Measurements from ENCODE around the gene LRCOL1.

Gene LRCOL1

GRCh38 chr12:132635076-132635955 lies 24.9 kb upstream of the LRCOL1 start:
- DNase-seq = no peak

DNA sequence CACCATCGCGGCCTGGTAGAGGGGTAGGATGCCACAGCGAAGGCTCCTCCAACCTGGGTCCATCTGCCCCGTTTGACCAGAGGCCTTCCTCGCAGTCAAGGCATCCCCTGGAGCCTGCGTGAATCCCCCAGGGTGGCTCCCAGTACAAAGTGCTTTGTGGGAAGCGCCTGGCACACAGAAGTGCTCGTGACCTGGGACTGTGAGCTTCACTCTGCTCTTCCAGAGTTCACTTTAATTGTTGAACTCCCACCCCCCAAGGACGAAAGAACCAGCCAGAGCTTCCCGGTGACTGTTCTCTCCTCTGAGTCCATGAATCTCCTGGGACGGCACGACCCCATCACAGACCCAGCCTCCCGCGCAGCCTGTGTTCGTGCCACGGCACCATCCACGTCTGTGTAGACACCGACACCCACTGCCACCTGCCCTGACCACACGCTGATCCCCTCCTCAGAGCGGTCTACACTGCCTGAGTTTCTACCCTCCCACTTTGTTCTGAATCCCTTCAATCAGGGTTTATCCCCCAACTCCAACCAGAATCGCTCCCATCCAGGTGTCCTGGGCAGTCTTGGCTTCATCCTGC lies 24.1 kb upstream of the LRCOL1 start:
- DNase-seq = no peak

DNA sequence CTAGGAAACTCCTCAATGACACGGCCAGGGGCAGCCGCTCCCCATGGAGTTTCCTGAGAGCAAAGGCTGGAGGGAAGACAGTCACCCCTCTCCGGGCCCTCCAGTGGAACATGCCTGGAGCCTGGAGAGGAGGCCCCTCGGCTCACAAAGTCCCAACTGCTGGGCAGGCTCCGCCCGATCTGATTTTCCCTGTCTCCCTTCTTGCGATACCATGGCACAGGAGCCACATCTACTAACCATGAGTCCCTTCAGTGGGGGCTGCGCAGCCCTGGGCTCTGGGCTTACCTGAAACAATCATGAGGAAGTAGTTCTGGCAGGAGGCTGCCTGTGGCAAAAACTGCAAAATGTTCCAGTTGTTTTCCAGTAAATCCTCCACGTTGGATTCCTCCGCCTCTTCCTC lies 23.5 kb upstream of the LRCOL1 start:
- DNase-seq = no peak

- no peak for DNase-seq
These were observed 23.0 kb upstream of the LRCOL1 start for GRCh38 chr12:132633398-132633797.

DNA sequence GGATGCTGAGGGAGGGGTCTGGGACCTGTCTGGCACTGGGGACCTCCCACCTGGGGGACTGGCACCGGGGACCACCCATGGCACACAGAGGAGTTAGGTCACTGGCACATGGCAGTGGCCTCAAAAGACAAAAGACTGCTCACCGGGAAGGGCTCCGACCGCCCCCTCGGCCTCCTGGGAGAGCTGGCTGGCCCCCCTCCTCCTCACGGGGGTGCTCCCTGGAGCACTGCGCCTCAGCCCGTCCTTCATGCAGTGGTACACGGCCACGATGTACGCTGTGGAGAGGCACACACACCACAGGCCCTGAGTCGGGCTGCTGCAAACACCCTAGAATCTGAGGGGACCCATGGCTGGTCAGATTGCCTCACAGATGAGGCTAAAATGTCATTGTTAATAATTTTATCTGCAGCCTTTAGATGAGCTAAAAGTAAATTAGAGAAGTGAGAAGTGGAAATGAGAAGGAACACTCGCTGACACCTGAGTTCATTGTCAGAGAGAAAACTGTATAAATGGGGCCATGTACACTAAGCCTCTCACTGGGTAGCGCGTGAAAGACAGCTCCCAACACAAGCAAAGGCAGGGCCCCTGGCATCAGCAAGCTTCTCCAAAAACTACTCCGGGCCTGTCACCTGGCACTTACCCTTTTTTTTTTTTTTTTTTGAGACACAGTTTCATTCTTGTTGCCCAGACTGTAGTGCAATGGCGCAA lies 22.3 kb upstream of the LRCOL1 start:
- no peak for DNase-seq

- no peak for DNase-seq
These were observed 21.3 kb upstream of the LRCOL1 start for GRCh38 chr12:132631666-132632065.

- DNase-seq = no peak
These were observed 20.3 kb upstream of the LRCOL1 start for GRCh38 chr12:132630672-132631071.

DNA sequence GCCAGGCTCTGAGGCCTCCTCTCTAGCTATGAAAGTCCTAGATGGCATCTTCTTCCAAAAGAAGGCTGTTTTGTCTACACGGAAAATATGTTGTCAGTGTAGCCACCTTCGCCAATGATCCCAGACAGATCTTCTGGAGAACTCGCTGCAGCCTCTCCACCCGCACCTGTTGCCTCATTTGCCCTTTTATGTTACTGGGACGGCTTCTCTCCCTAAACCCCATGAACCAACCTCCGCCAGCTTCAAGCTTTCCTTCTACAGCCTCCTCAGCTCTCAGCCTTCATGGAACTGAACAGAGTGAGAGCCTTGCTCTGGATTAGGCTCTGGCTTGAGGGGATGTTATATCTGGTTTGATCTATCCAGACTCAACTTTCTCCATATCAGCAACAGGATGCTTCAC lies 18.9 kb upstream of the LRCOL1 start:
- DNase-seq = no peak

DNA sequence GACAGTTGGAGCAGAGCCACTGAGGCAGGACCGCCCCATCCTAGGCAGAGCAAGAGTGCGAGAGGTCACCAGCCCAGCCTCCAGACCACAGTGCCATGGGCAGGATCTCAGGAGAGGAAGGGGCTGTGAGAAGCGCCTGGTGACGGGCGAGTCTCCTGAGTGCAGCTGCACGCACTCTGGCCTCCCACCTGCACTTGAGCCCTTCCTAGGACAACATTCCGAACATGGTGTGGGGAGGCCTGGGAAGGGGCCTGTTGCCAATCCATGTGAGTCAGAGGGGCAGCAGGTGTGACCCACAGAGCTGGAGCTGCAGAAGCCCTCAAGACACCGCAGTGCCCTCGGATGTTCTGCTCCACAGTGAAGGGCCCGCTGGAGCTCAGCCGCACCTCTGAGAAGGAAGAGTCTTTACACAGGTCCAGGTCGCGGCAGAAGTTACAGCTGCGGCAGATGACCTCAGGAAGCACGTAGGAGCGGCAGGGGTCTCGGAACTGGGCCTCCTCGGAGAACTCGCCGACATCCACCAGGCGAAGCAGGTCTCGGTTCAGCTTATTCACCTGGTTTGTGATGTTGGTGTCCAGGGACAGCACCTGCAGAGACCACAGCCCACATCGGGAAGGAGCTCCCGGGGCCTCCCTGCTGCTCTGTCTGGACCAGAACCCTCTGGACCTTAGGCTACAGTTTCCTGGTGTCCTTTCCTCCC lies 15.5 kb upstream of the LRCOL1 start:
- DNase-seq = no peak

DNA sequence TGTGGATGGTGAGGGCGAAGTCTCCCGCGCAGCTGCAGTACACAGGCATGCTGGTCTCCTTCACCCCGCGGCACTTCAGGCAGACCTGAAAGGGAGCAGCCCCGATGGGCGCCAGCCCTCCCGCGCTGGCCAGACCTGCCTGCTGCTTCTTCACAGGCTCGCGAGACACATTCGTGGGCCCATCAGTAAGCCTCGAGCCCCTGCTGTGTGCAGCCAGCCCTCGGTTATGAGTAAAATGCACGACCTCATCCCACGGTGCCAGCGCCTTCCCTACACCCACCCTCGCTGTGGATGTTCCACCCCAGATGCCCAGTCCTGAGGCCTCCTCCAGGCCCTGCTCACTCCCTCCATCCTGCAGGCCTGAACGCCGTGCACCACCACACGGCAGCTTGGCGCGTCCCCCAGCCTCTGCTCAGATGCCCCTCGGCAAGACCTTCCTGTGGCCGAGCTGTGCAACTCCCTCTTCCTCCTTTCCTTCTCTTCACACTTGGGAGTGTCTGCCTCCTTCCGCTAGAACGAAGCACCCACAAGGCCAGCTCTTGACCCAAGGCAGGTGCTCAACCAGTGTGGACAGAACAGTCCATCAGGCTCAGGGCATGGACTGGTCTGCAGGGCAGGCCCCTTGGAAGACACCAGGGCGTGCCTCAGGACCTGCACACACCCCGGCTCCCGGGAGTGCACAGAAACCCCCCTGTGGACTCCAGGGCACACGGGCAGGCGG lies 14.7 kb upstream of the LRCOL1 start:
- DNase-seq = no peak

DNA sequence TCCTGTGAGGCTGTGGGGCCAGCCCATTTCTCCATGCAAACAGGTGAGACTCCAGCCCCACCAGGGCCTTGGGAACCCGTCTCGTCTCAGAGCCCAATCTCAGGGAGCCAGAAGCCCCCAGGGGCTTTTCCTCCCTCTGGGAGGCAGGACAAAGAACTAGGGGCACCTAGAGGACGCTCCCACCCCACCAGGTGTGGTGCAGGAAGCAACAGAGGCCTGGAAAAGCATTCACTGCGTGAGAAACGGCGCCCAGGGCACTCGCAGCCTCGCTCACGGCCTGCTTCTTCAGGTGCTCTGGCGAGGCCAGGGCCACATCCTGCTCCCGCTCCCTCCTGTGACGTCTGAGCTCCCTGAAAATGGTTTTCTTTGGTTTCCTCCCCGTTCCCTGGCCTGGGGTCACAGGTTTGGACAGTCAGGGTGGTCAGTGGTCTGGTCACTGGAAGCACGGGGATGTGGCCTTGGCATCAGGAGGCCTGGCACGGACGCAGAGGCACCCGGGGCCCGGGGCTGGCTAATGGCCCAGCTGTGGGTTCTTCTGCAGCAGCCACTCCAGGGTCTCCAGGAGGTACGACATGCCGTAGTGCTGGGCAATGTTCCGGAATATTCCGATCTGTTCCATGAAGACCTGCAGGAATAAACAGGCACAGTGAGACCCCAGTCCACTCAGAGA lies 13.9 kb upstream of the LRCOL1 start:
- DNase-seq = no peak

- no peak for DNase-seq
These were observed 12.9 kb upstream of the LRCOL1 start for GRCh38 chr12:132623072-132623869.

GRCh38 chr12:132622437-132623071 lies 12.2 kb upstream of the LRCOL1 start:
- DNase-seq = no peak

DNA sequence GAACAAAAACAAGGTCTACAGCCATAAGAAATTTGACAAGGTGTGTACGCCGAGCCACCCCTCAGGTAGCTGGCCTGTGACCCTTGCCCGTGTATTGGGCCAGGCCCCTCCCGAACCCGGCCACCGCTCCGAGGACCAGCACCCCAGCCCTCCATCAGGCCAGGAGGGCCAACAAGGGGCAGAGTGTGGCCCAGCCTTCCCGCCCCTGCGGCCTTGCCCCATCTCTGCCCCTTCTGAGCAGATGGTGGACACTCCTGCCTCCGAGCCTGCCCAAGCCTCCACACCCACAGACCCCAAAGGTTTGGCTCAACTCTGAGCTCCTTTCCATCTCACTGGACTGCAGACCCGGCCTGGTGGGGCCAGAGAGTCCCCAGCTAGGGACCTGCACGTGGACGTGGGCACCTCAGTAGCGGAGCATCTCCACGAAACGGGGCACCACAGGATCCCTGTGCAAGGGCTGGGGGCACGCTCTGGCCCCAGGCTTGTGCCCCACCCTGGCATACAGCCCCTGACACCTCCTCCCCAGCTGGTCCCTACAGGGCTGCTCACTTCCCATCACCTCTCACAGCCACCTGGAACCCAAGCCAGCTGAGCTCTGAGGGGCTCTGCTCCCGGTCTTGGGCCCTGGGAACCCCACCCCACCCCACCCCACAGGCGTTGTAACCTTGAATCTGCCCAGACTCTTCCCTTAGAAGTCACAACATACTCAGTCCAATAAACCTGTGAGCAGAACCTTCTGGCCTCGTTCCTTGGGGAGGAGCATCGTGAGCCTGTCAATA lies 11.5 kb upstream of the LRCOL1 start:
- DNase-seq = no peak

DNA sequence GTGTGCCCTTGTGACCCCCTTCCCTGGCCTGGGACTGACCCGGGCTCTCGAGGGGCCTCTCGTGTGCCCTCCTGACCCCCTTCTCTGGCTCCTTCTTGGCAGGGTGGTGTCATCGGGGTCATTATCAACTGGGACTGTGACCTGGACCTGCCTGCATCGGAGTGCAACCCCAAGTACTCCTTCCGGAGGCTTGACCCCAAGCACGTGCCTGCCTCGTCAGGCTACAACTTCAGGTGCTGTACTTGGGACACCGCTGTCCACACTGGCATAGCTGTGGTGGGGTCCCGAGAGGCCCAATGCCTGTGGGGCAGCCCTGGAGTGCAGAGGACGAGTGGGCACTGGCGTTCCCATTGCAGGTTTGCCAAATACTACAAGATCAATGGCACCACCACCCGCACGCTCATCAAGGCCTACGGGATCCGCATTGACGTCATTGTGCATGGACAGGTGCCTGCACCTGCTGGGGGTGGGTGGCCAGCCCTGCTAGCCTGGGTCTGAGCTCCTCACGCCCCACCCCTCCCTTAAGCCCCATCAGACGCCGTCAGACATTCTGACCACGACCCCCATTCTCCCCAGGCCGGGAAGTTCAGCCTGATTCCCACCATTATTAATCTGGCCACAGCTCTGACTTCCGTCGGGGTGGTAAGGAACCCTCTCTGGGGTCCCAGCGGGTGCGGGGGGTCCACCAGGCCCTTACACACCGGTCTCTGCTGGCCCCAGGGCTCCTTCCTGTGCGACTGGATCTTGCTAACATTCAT lies 10.7 kb upstream of the LRCOL1 start:
- no peak for DNase-seq

DNA sequence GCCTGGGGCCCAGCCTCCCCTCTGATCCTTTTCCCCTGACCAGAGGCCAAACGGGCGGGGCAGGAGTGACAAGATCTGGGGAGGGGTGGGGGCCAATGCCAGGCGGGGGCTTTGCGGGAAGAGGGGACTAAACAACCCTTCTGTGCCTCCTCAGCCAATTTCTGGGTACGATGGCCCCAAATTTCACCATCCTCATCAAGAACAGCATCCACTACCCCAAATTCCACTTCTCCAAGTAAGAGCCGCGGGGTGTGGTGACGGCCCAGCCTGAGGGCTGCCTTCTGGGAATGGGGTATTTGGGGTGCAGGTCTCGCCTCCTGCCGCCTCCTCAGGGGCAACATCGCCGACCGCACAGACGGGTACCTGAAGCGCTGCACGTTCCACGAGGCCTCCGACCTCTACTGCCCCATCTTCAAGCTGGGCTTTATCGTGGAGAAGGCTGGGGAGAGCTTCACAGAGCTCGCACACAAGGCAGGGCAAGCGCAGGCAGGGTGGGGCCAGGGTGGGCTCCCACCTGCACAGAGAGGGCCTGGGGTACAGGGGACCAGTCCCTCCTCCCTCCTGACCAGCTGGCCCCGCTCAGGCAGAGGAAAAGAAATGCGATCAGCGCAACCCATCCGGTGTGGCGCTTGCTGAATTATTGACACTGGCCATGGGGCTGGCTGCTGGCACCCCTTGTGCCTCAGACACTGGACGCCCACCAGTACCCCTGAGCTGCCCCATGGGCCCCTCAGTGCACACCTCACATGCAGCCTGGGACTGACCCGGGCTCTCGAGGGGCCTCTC lies 9.9 kb upstream of the LRCOL1 start:
- no peak for DNase-seq

GRCh38 chr12:132619386-132620112 lies 9.2 kb upstream of the LRCOL1 start:
- no peak for DNase-seq

GRCh38 chr12:132619071-132619385 lies 8.6 kb upstream of the LRCOL1 start:
- DNase-seq = no peak
